Activated CD4-positive, alpha-beta T cell treated with anti-CD3 and anti-CD28 coated beads for 36 hours (primary cell): ENCODE results near the gene APCDD1L. TPM values are rescaled to one million over a fixed set of nuclear protein-coding genes. Genes with fewer than 3 reads are reported as not detected.

Experiments used
- ATAC-seq: fragments of 200-7000 bp; cut with Tn5 transposase; one replicate; pipeline ENCODE4 v1.10.0; 2021; ENCODE audit warnings: mild to moderate bottlenecking, moderate library complexity
- CTCF ChIA-PET: fragments of 350-600 bp; sonication (Branson Sonifier 250); formaldehyde crosslinking; loops from one replicate; lab custom pipeline; 2021; ENCODE audit warnings: antibody characterized with exemption; lab: Charles Lee
- POLR2A ChIA-PET: fragments of 350-600 bp; sonication (Branson Sonifier 250); formaldehyde crosslinking; loops from one replicate; lab custom pipeline; 2021; ENCODE audit warnings: antibody characterized with exemption, inconsistent platforms; lab: Charles Lee
- DNase-seq: peaks from one replicate; pipeline ENCODE4 v3.0.0-alpha.2; 2020
- H3K27ac Mint-ChIP-seq: one replicate; pipeline ENCODE4 v1.8.0; 2021; ENCODE audit warnings: mixed read lengths
- H3K27me3 Mint-ChIP-seq: one replicate; pipeline ENCODE4 v1.8.0; 2021; ENCODE audit warnings: mixed read lengths
- H3K36me3 Mint-ChIP-seq: one replicate; pipeline ENCODE4 v1.8.0; 2021; ENCODE audit warnings: low read depth, mixed read lengths
- H3K4me1 Mint-ChIP-seq: one replicate; pipeline ENCODE4 v1.8.0; 2021; ENCODE audit warnings: mixed read lengths
- H3K4me3 Mint-ChIP-seq: one replicate; pipeline ENCODE4 v1.8.0; 2021; ENCODE audit warnings: mild to moderate bottlenecking, moderate library complexity, mixed read lengths
- H3K9me3 Mint-ChIP-seq: one replicate; pipeline ENCODE4 v1.8.0; 2021; ENCODE audit warnings: low read depth, mixed read lengths
- intact Hi-C, 2 experiments: fragments of 100-400 bp; cut with DNase I in 1 of 2; cut with micrococcal nuclease in 1 of 2; formaldehyde crosslinking; loops; one replicate each; pipeline versions ENCODE4 v1.14.2 to v1.15.1; 2022 to 2024; cut with DNase I, micrococcal nuclease
- total RNA-seq, 2 experiments: library from RNA; stranded (reverse); gene quantifications; one replicate each; pipeline ENCODE4 v1.2.3, GENCODE V29; 2021

The APCDD1L gene
- not detected for total RNA-seq

DNA sequence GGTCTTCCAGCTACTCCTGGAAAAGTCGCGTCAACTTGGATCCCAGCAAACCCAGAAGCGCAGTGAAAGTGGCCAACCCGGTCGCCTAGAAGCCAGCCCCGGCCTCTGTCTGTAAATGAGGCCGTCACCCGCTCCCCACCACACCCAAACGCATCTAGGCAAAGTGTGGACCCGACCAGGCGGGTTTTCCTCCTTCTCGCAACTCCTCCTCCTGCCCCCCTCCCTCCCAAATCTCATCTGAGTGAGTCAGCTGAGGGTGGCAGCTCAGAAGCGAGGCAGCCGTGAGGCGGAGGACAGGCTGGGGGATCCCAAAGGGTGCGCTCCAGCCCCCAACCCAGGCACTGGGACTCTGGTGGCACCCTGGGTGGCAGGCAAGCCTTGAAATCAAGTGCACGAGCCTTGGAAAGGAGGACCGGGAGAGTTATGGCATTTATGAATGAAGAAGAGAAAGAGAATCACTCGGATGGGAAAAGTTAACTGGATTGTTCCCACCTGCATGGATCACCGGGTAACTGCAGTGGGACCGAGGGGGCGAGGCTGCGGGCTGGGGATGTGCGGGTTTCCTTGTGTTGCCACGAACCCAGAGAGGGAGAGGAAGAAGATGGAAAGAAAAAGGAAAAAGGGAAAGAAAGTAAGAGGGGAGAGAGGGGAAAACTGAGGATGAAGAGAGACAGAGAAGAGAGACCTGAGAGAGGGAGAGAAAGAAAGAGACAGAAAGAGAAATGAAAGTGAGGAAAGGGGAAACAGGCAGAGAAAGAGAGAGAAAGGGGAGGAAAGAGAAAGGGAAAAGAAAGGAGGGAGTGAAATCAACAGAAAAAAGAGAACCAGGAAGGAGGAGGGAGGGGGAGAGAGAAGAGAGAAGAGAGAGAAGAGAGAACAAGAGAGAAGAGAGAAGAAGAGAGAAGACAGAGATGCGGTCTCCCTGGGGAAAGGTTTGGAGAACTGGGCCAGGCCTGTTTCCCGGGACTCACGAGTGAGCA lies at the start of gene APCDD1L:
Gene APCDD1L (minus strand): TSS at position 167 of the 980 bp plus-strand sequence. CDS start 692 bp downstream, outside the sequence.
- Mint-ChIP-seq H3K27me3 (peaks cover 30% of the 10 kb centered on the region), H3K4me1 (no peaks in the 10 kb centered on the region)
- CTCF ChIA-PET: no interaction called here

DNA sequence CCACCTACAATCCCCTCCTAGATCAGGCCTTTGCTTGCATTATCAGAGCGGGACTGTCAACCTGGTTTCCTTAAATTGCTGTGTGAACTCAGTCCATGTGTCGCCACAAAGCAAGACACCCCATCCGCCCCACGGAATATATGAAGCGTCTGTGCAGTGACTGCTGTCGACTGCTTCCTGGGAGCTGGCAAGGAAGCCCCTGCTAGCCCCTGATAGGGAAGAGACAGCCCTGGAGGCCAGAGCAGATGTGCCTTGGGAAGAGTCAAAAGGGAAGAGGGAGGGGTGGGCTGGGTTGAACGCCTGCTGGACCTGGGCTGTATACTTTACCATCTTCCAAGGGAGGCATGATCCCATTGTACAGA lies 44.1 kb upstream of the APCDD1L start:
- no peaks in the 10 kb centered on the region for H3K4me1 Mint-ChIP-seq
- DNase-seq: no peak
- no peaks in the 10 kb centered on the region for H3K36me3 Mint-ChIP-seq
- H3K9me3 Mint-ChIP-seq: peaks cover 2% of the 10 kb centered on the region
- peaks cover 13% of the 10 kb centered on the region for H3K27me3 Mint-ChIP-seq
- H3K27ac Mint-ChIP-seq: no peak overlapping the region
- ChIA-PET POLR2A (no interaction called here), CTCF (interaction anchor here (0.7 kb wide), 1 partner anchor 152 kb away, joined by 3 read pairs; no protein-coding TSS in a partner anchor)
- intact Hi-C loops: no loop called here
- no peak overlapping the region for H3K4me3 Mint-ChIP-seq
- ATAC-seq: no peak

More for the DNA sequence above, at the start of gene APCDD1L:
- POLR2A ChIA-PET: no interaction called here
- ATAC-seq (no peak), DNase-seq (peak; percentile 18)
- Mint-ChIP-seq H3K27ac (no peak within 1 kb of the TSS), H3K36me3 (no peaks in the 10 kb centered on the region), H3K9me3 (no peaks in the 10 kb centered on the region), H3K4me3 (no peak within 1 kb of the TSS)
- intact Hi-C loops: no loop called here

DNA sequence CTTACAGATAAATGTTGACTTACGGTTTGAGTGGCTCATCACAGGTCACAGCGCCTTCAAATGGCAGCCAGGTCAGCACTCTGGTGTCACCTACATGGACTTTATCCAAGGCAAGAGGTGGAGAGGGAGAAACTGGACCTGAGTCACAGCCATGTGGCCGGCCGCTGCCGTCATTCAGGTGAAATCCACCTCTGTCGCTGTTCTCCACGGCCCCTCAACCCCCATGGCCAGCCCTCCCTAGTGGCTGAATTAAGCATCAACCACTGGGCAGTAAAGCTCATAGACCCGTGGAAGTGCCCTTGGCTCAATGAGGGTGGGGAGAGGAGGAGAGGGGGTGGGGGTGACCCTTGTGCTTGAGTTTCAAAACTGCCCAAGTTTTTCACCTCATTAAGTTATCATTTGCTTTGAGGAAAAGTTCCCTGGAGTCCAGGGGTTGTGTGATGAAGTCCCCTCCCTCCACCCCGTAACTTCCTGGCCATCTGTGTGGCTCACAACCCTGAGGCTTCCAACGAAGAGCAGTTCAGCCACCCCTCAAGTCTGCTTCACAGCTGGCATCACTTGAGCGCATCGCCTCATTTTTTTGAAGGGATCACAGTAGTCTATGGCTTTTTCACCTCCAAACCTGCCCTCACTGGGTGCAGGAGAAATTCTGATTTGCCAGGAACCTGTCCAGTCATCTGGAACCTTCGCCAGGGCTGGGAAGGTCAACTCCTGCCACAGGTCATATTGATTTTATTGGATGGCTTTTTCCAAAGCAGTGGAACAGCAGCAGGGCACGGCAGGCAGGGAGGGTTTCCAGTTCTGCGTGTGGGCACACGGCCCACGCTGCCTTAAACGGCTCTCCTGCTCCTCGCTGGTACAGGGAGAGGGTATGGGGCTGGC lies 43.5 kb upstream of the APCDD1L start:
- Mint-ChIP-seq H3K27me3 (peaks cover 14% of the 10 kb centered on the region), H3K4me3 (no peak overlapping the region)

DNA sequence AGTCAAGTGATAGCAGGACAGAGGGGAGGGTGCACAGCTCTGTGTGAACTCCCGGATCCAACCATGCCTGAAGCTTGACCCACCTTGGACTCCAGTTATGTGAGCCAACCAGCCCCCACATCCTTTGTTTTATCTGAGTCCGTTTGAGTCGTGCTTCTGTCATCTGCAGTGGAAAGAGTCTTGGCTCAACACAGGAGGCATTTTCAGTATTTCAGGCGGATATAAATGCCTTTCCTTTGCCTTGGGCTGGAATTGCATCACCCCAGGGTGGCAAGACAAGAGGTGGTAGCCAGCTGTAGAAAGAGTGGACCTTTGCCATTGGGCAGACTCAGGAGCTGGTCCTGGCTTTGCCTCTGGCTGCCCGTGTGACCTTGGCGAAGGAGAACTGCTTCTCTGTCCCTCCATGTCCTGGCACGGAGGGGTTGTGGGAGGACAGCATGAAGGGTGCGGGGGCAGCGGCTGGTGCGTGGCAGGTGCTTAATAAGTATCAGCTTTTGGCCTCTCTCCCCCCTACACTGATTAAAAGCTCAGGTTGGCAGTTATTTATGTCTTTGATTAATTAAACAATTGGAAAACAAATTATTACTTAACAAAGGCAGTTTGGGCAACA lies 42.6 kb upstream of the APCDD1L start:
- DNase-seq: no peak
- Mint-ChIP-seq H3K4me3 (no peak overlapping the region), H3K4me1 (no peaks in the 10 kb centered on the region), H3K27ac (no peak overlapping the region), H3K9me3 (no peaks in the 10 kb centered on the region), H3K36me3 (no peaks in the 10 kb centered on the region), H3K27me3 (peaks cover 18% of the 10 kb centered on the region)
- intact Hi-C loops: no loop called here
- ChIA-PET POLR2A (no interaction called here), CTCF (no interaction called here)
- no peak for ATAC-seq

More for the DNA sequence above, 43.5 kb upstream of the APCDD1L start:
- intact Hi-C loops: no loop called here
- ChIA-PET POLR2A (no interaction called here), CTCF (interaction anchor here (0.7 kb wide), 1 partner anchor 152 kb away, joined by 3 read pairs; no protein-coding TSS in a partner anchor)
- ATAC-seq: no peak
- no peak overlapping the region for H3K27ac Mint-ChIP-seq
- H3K36me3 Mint-ChIP-seq: no peaks in the 10 kb centered on the region
- H3K4me1 Mint-ChIP-seq: no peaks in the 10 kb centered on the region
- H3K9me3 Mint-ChIP-seq: peaks cover 1% of the 10 kb centered on the region
- no peak for DNase-seq

DNA sequence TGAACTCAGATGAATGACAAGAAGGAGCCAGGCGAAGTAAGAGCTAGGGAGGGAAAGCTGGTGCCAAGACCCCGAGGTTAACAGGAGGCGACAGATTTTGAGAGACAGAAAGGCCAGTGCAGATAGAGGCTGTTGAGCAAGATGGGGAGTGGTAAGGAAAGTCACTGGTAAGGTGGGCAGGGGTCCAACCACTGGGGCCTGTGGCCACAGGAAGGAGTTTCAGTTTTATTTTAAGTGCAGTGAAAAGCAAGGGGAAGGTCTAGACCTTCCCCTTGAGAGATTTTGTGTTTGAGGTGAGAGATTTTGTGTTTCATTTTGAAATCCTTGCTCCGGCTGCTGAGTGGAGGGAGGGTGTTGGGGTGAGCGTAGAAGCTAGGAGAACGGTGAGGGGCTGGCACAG lies 41.8 kb upstream of the APCDD1L start:
- ChIA-PET POLR2A (no interaction called here), CTCF (no interaction called here)
- no peaks in the 10 kb centered on the region for H3K9me3 Mint-ChIP-seq
- ATAC-seq (no peak), DNase-seq (no peak)
- no peak overlapping the region for H3K4me3 Mint-ChIP-seq
- no peaks in the 10 kb centered on the region for H3K36me3 Mint-ChIP-seq
- H3K27ac Mint-ChIP-seq: no peak overlapping the region
- H3K4me1 Mint-ChIP-seq: no peaks in the 10 kb centered on the region
- intact Hi-C loops: no loop called here
- peaks cover 21% of the 10 kb centered on the region for H3K27me3 Mint-ChIP-seq

DNA sequence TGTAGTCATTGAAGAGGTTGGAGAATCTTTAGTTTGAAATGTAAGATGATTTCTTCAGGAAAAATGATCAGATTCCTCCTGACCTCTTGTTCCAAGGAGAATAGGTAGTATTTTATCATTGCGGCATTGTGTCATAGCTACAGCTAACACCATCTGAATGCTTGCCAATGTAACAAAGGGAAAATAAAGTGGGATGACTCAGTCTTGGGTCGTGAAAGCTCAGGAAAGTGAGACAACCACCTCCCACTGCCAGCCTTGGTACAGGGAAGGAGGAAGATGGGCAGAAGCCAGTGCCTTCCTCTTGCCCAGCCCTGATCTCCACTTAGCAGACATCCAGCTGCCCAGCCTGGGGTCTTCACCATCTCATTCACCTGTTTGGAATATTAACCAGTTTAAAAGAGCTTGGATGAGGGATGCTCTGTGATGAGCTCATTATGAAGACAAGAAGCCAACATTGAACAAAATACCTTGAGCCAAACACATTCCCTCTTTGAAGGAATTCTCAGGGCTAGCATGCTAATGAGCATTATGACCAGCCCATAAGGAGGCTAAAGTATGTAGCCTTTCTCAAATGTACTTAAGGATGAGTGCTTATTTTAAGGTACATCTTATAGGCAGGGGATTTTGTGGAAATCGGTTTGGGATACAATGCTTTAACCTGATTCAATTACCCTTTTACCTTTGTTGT lies 40.0 kb upstream of the APCDD1L start:
- ChIA-PET POLR2A (no interaction called here), CTCF (interaction anchor here (0.5 to 1.0 kb wide), 3 partner anchors 28 to 84 kb away, joined by 3 read pairs; no protein-coding TSS in a partner anchor)
- no peak overlapping the region for H3K4me3 Mint-ChIP-seq
- H3K4me1 Mint-ChIP-seq: no peaks in the 10 kb centered on the region
- DNase-seq: no peak
- H3K9me3 Mint-ChIP-seq: no peaks in the 10 kb centered on the region
- ATAC-seq: no peak
- H3K36me3 Mint-ChIP-seq: no peaks in the 10 kb centered on the region
- peaks cover 21% of the 10 kb centered on the region for H3K27me3 Mint-ChIP-seq
- intact Hi-C loops: no loop called here
- no peak overlapping the region for H3K27ac Mint-ChIP-seq

DNA sequence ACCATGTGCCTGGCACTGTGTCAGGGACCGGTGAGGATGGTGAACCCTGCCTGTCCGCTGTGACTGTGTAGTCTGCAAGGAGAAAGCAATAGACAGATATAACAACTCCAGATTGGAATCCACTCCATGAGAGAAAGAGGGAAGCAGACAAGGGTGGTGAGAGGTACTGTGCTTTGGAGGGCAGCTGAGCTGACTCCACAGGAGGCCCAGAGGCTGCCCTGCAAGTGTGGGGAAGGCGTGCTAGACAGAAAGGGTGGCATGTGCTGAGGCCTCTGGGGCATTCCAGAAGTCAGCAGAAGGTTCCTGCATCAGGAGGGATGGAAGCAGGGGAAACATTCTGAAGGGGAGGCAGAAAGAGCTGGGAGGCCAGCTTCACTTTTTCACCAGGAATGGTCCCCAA lies 39.3 kb upstream of the APCDD1L start:
- no peaks in the 10 kb centered on the region for H3K9me3 Mint-ChIP-seq
- H3K27me3 Mint-ChIP-seq: peaks cover 21% of the 10 kb centered on the region
- H3K27ac Mint-ChIP-seq: no peak overlapping the region
- no peak for DNase-seq
- ChIA-PET CTCF (no interaction called here), POLR2A (no interaction called here)
- ATAC-seq: no peak
- H3K4me1 Mint-ChIP-seq: no peaks in the 10 kb centered on the region
- H3K4me3 Mint-ChIP-seq: no peak overlapping the region
- intact Hi-C loops: no loop called here
- no peaks in the 10 kb centered on the region for H3K36me3 Mint-ChIP-seq

DNA sequence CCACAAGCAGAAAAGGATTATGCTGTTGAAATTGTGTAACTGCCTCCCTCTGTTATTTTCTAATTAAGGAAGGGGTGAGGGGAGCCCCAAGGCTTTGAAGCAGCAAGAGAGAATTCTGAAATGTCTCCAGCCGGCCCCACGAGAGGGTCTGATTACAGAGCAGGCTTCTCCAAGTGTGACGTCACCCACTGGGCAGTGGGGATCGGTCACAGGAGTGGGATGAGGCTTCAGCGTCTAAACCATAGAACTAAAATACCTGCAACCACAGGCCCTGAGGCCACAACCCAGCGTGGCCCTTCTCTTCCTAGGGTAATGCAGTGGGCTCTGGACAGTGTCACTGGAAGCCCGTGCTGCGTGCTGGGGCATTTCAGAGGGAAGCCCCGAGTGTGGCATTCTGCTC lies 38.6 kb upstream of the APCDD1L start:
- H3K27me3 Mint-ChIP-seq: peaks cover 21% of the 10 kb centered on the region
- no peaks in the 10 kb centered on the region for H3K9me3 Mint-ChIP-seq
- no peak overlapping the region for H3K4me3 Mint-ChIP-seq
- intact Hi-C loops: no loop called here
- no peaks in the 10 kb centered on the region for H3K36me3 Mint-ChIP-seq
- H3K4me1 Mint-ChIP-seq: no peaks in the 10 kb centered on the region
- ATAC-seq (no peak), DNase-seq (no peak)
- POLR2A ChIA-PET: no interaction called here
- CTCF ChIA-PET: interaction anchor here (0.6 kb wide), 1 partner anchor 528 kb away, joined by 3 read pairs; no protein-coding TSS in a partner anchor
- H3K27ac Mint-ChIP-seq: no peak overlapping the region

DNA sequence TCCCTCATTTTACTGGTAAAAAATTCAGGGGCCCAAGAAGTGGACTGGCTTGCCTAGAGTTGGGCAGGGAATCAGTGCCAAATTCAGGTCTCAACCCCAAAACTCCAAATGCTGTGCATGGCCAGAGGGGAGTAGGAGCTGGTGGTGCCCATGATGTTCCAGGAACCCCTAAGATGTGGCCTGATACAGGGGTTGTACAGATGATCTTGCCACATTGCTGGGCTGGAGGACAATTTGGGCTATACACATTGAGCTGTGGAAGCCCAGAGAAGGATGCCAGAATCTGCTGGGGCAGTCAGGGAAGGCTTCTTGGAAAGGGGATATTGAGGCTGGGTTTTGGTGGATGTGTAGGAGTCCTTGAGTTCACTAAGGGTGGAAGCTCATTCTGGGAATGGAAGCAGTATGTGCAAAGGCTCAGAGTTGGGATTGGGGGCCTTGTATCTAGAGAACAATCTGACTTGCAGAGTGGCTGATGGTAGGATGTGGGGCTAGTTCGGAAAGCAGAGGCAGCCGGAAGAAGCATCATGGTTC lies 38.0 kb upstream of the APCDD1L start:
- Mint-ChIP-seq H3K4me1 (no peaks in the 10 kb centered on the region), H3K4me3 (no peak overlapping the region), H3K27me3 (peaks cover 21% of the 10 kb centered on the region), H3K9me3 (no peaks in the 10 kb centered on the region), H3K36me3 (no peaks in the 10 kb centered on the region), H3K27ac (no peak overlapping the region)
- ATAC-seq (no peak), DNase-seq (no peak)
- POLR2A ChIA-PET: no interaction called here
- intact Hi-C loops: no loop called here
- CTCF ChIA-PET: interaction anchor here (0.6 to 1.1 kb wide), 3 partner anchors 9 to 527 kb away, joined by 3 read pairs; no protein-coding TSS in a partner anchor

DNA sequence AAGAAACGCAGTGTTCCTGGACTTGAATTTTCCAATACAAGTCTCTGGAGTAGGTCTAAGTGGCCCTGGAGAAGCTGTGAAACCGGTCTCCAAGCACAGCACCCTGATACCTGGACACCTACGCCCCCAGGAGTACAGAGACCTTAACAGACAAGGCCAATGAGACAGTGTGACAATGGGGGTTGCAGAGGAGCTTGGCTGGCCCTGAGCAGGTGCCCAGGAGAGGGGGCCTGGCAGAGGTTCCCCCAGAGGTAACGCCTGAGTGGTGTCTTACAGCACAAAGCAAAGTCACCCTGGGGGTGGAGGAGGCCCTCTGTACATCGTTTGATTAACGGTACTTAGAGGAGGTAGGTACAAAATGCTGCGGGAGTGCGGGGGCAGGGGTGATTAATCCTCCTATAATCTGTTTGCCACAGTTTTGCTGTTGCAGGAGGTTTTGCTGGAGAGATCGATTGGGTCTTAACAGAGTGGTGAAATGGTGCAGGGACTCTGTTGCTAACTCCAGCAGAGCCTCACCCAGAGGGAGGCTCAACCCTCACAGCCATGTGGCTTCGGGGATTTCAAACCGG lies 37.3 kb upstream of the APCDD1L start:
- no peak overlapping the region for H3K27ac Mint-ChIP-seq
- no peak for DNase-seq
- ATAC-seq: no peak
- ChIA-PET CTCF (interaction anchor here (0.6 to 1.1 kb wide), 3 partner anchors 8 to 285 kb away, joined by 3 read pairs; no protein-coding TSS in a partner anchor), POLR2A (no interaction called here)
- no peak overlapping the region for H3K4me3 Mint-ChIP-seq
- H3K9me3 Mint-ChIP-seq: no peaks in the 10 kb centered on the region
- H3K27me3 Mint-ChIP-seq: peaks cover 24% of the 10 kb centered on the region
- no peaks in the 10 kb centered on the region for H3K4me1 Mint-ChIP-seq
- intact Hi-C loops: no loop called here
- no peaks in the 10 kb centered on the region for H3K36me3 Mint-ChIP-seq
